GM19372 (cell line): ENCODE measurements around the gene RBM15.

Experiments
- ATAC-seq: cut with Tn5 transposase; IDR thresholded peaks from one replicate; pipeline ENCODE4 v1.9.1; 2021; ENCODE audit warnings: mild to moderate bottlenecking, low read depth, moderate library complexity; ENCODE audit not compliant: unreplicated experiment

RBM15 gene

GRCh38 chr1:110320168-110320518 lies 19.0 kb upstream of the RBM15 start:
- ATAC-seq: no peak

DNA sequence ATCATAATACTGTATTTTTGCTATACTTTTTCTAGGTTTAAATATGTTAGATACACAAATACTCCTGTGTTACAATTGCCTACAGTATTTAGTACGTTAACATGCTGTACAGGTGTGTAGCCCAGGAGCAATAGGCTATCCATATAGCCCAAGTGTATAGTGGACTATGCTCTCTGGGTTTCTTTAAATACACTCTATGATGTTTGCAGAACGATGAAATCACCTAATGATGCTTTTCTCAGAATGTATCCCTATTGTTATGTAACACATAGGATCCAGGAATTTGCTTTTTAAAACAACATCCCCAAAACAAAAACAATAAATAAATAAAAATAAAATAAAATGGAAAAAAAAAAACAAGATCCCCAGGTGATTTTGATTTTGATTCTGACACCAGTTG lies 18.1 kb upstream of the RBM15 start:
- no peak for ATAC-seq

DNA sequence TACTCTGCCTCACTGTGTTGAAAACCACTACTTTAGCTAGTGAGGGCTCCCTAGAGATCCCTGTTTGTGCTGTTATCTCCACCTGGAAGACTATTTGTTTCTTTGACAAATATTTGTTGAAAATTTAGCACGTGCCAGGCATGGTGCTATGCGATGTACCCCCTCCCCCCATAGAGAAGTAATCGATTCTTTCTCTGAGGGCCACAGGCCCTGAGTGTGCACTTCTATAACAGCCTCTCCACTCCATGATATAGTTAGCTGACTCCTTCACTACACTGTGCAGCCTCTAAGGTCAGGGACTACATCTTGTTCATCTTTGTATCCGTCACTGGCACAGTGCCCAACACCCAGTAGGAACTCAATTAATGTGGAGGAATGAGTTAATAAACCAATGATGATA lies 17.3 kb upstream of the RBM15 start:
- no peak for ATAC-seq

GRCh38 chr1:110324667-110325066 lies 14.5 kb upstream of the RBM15 start:
- no peak for ATAC-seq

DNA sequence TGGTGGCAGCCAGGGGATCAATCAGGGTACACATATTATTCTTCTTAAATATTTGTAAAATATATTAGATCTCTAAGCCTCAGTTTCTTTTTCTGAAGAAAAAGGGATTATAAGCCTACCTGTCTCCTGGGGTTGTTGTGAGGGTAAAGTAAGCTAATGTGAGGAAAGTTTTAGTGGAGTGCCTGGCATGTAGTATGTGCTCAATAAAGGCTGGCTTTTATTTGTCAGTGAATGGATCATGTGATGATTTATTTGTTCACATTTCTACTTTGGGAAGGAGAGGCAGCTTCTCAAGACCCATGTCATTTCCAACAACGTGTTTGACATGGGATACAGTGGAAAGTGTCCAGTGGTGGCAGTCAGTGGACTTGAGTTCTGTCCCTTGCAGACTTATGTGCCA lies 12.4 kb upstream of the RBM15 start:
- no peak for ATAC-seq

DNA sequence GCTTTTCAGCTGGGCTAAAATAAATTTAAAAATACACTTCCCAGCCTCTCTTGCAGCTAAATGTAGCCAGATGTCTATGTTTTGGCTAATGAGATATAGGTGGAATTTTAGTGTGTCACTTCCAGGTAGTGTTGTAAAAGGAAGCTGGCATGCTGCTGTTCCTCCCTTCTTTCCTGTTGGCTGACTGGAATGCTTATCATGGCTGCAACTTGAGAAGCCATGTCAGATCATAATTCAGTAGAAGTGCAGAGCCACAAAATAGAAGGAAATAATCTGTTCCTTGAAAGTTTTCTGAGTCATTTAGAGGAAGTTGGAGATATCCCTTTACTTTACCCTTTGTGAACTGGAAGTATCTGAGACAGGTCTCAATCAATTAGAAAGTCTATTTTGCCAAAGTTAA lies 10.9 kb upstream of the RBM15 start:
- no peak for ATAC-seq

GRCh38 chr1:110328700-110329099 lies 10.5 kb upstream of the RBM15 start:
- no peak for ATAC-seq

- no peak for ATAC-seq
Measured at GRCh38 chr1:110335265-110335664, 3.9 kb upstream of the RBM15 start.

GRCh38 chr1:110336300-110337039 lies 2.7 kb upstream of the RBM15 start:
- ATAC-seq: no peak

GRCh38 chr1:110337704-110338308 lies 1.4 kb upstream of the RBM15 start:
- ATAC-seq: no peak

- ATAC-seq: peak; percentile 63
Measured at GRCh38 chr1:110338309-110338885, 780 bp upstream of the RBM15 start.

DNA sequence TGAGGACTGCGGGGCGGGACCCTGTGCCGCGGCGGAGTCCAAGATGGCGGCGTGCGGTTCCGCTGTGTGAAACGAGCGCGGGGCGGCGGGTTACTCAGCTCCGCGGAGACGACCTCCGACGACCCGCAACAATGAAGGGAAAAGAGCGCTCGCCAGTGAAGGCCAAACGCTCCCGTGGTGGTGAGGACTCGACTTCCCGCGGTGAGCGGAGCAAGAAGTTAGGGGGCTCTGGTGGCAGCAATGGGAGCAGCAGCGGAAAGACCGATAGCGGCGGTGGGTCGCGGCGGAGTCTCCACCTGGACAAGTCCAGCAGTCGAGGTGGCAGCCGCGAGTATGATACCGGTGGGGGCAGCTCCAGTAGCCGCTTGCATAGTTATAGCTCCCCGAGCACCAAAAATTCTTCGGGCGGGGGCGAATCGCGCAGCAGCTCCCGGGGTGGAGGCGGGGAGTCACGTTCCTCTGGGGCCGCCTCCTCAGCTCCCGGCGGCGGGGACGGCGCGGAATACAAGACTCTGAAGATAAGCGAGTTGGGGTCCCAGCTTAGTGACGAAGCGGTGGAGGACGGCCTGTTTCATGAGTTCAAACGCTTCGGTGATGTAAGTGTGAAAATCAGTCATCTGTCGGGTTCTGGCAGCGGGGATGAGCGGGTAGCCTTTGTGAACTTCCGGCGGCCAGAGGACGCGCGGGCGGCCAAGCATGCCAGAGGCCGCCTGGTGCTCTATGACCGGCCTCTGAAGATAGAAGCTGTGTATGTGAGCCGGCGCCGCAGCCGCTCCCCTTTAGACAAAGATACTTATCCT lies 430 bp downstream of the RBM15 start:
- ATAC-seq: no peak

- ATAC-seq: no peak
Measured at GRCh38 chr1:110340207-110340468, 961 bp downstream of the RBM15 start.

DNA sequence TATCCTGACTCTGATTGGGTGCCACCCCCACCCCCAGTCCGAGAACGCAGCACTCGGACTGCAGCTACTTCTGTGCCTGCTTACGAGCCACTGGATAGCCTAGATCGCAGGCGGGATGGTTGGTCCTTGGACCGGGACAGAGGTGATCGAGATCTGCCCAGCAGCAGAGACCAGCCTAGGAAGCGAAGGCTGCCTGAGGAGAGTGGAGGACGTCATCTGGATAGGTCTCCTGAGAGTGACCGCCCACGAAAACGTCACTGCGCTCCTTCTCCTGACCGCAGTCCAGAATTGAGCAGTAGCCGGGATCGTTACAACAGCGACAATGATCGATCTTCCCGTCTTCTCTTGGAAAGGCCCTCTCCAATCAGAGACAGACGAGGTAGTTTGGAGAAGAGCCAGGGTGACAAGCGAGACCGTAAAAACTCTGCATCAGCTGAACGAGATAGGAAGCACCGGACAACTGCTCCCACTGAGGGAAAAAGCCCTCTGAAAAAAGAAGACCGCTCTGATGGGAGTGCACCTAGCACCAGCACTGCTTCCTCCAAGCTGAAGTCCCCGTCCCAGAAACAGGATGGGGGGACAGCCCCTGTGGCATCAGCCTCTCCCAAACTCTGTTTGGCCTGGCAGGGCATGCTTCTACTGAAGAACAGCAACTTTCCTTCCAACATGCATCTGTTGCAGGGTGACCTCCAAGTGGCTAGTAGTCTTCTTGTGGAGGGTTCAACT lies 2.1 kb downstream of the RBM15 start:
- ATAC-seq: no peak

GRCh38 chr1:110341872-110342331 lies 2.7 kb downstream of the RBM15 start:
- no peak for ATAC-seq

DNA sequence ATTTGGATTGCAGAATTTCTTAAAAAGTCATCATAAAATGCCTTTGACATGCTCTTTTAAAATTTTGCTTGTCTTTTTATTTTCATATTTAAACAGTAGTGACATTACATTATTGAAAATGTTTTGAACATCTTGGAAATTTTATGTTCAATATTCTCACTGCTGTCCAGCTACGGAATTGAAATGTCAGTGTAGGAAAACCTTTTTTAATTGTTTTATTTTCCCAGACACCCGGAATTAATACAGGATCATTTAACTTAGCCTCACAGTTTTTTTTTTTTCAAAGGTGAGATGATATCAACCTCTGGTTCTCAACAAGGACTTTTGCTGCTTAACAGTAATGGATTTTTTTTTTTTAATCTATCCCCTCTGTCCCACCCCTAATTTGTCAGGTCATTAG lies 4.1 kb downstream of the RBM15 start:
- no peak for ATAC-seq

DNA sequence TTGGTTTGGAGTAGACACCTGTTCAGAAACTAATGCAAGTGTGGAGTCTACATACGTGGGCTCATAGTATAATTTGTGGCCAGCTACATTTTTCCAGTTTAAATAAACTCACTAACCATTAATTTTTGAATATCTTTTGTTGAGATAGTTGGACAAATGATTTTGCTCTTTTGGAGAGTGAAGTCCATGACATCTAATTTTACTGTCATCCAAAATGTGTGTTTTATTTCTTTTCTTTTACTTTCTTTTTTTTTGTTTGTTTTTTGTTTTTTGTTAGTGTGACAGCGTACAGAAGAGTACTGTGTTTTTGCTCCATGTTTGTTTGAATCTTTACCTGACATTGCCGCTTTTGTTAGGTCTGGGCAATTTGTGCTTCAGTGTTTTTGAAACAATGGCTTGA lies 5.0 kb downstream of the RBM15 start:
- no peak for ATAC-seq

GRCh38 chr1:110345480-110345879 lies 6.3 kb downstream of the RBM15 start:
- no peak for ATAC-seq

GRCh38 chr1:110346690-110347089 lies 7.5 kb downstream of the RBM15 start:
- no peak for ATAC-seq

- ATAC-seq: no peak
Measured at GRCh38 chr1:110347182-110347893, 8.2 kb downstream of the RBM15 start.
